Measurements from ENCODE around the gene ASF1A.

ASF1A gene

GRCh38 chr6:118918329-118918725 lies 24.4 kb downstream of the ASF1A start:
- in situ Hi-C loops (cut with HindIII; ENCODE audit: low pct_ligation_motif_present, low sequenced_read_pairs), result no loop called here
- TF ChIP-seq CTCF (IDR thresholded peaks at IDR 0.05; ENCODE audit: low read depth, low read length, missing control alignments), result no peak
- H3K4me3 ChIP-seq (ENCODE audit: low read depth, low read length), result no peak overlapping the region
- H3K27me3 ChIP-seq (replicated peaks), result no peaks in the 10 kb centered on the region
- H3K27ac ChIP-seq, result no peak overlapping the region
- H3K36me3 ChIP-seq (replicated peaks), result peaks cover 5% of the 10 kb centered on the region
- DNase-seq, result no peak

GRCh38 chr6:118921084-118921483 lies 27.1 kb downstream of the ASF1A start:
- no peak for TF ChIP-seq CTCF (IDR thresholded peaks at IDR 0.05; ENCODE audit: low read depth, low read length, missing control alignments)
- no peak overlapping the region for H3K27ac ChIP-seq
- no peak for DNase-seq
- H3K36me3 ChIP-seq (replicated peaks), result peaks cover 5% of the 10 kb centered on the region
- no peak overlapping the region for H3K4me3 ChIP-seq (ENCODE audit: low read depth, low read length)
- no peaks in the 10 kb centered on the region for H3K27me3 ChIP-seq (replicated peaks)
- in situ Hi-C loops (cut with HindIII; ENCODE audit: low pct_ligation_motif_present, low sequenced_read_pairs), result no loop called here

DNA sequence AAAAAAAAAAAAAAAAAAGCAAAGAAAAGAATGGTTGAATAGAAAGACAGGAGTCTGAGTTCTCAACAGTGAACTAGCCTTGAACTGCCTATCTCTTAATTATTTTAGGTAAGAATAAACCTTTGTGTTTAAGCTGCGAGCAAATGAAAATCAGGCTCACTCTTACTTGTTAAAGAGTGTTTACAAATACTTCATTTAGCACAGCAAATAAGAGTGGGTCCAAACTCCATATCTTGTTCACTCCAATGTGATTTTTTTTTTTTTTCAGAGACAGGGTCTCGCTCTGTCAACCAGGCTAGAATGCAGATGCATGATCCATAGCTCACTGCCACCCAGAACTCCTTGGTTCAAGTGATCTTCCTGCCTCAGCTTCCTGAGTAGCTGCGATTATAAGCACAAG lies 29.1 kb downstream of the ASF1A start:
- TF ChIP-seq CTCF (IDR thresholded peaks at IDR 0.05; ENCODE audit: low read depth, low read length, missing control alignments), result no peak
- in situ Hi-C loops (cut with HindIII; ENCODE audit: low pct_ligation_motif_present, low sequenced_read_pairs), result no loop called here

GRCh38 chr6:118930680-118931079 lies 36.7 kb downstream of the ASF1A start:
- no peaks in the 10 kb centered on the region for H3K27me3 ChIP-seq (replicated peaks)
- H3K4me3 ChIP-seq (ENCODE audit: low read depth, low read length), result no peak overlapping the region
- DNase-seq, result no peak
- no peaks in the 10 kb centered on the region for H3K36me3 ChIP-seq (replicated peaks)
- in situ Hi-C loops (cut with HindIII; ENCODE audit: low pct_ligation_motif_present, low sequenced_read_pairs), result no loop called here
- TF ChIP-seq CTCF (IDR thresholded peaks at IDR 0.05; ENCODE audit: low read depth, low read length, missing control alignments), result peak; percentile 30
- H3K27ac ChIP-seq, result no peak overlapping the region

More for the DNA sequence above, 29.1 kb downstream of the ASF1A start:
- DNase-seq, result no peak
- H3K27ac ChIP-seq, result no peak overlapping the region
- H3K36me3 ChIP-seq (replicated peaks), result peaks cover 5% of the 10 kb centered on the region
- H3K27me3 ChIP-seq (replicated peaks), result no peaks in the 10 kb centered on the region
- no peak overlapping the region for H3K4me3 ChIP-seq (ENCODE audit: low read depth, low read length)

- DNase-seq, result no peak
- Histone ChIP-seq H3K27ac (no peak overlapping the region), H3K27me3 (replicated peaks) (no peaks in the 10 kb centered on the region), H3K4me3 (ENCODE audit: low read depth, low read length) (no peak overlapping the region), H3K36me3 (replicated peaks) (no peaks in the 10 kb centered on the region)
- TF ChIP-seq CTCF (IDR thresholded peaks at IDR 0.05; ENCODE audit: low read depth, low read length, missing control alignments), result no peak
- in situ Hi-C loops (cut with HindIII; ENCODE audit: low pct_ligation_motif_present, low sequenced_read_pairs), result no loop called here
These were observed 37.5 kb downstream of the ASF1A start for GRCh38 chr6:118931436-118931835.

- Histone ChIP-seq H3K36me3 (replicated peaks) (no peaks in the 10 kb centered on the region), H3K27me3 (replicated peaks) (no peaks in the 10 kb centered on the region), H3K27ac (no peak overlapping the region), H3K4me3 (ENCODE audit: low read depth, low read length) (no peak overlapping the region)
- TF ChIP-seq CTCF (IDR thresholded peaks at IDR 0.05; ENCODE audit: low read depth, low read length, missing control alignments), result no peak
- DNase-seq, result no peak
- in situ Hi-C loops (cut with HindIII; ENCODE audit: low pct_ligation_motif_present, low sequenced_read_pairs), result no loop called here
These were observed 38.5 kb downstream of the ASF1A start for GRCh38 chr6:118932421-118932820.
